Liver (tissue), 9 donors: Measurements from ENCODE around the gene HHAT. TPM values are rescaled to one million over a fixed set of nuclear protein-coding genes. Genes with fewer than 3 reads are reported as not detected.

Source experiments
- DNase-seq: peaks from one replicate; pipeline ENCODE4 v3.0.0-alpha.2; 2017; ENCODE audit warnings: low spot score
- H3K27ac ChIP-seq, 2 donors: one replicate each; pipeline ENCODE4 v1.7.0; 2013; ENCODE audit warnings: inconsistent platforms in 2 of 2, low read length in 2 of 2, control low read depth in 1 of 2, low read depth in 1 of 2, mild to moderate bottlenecking in 1 of 2
- H3K27me3 ChIP-seq, 4 donors: one replicate each; pipeline versions ENCODE4 v1.6.1 to v1.7.0; 2013; ENCODE audit warnings: low read length in 3 of 4, inconsistent platforms in 1 of 4, mild to moderate bottlenecking in 1 of 4, moderate library complexity in 1 of 4; ENCODE audit not compliant: control insufficient read depth in 4 of 4, insufficient read depth in 4 of 4
- H3K36me3 ChIP-seq, 4 donors: one replicate each; pipeline versions ENCODE4 v1.6.1 to v1.7.0; 2013; ENCODE audit warnings: low read length in 3 of 4, mild to moderate bottlenecking in 3 of 4, low read depth in 1 of 4, moderate library complexity in 1 of 4; ENCODE audit not compliant: control insufficient read depth in 4 of 4, insufficient read depth in 3 of 4
- H3K4me1 ChIP-seq, 4 donors: one replicate each; pipeline versions ENCODE4 v1.6.1 to v1.7.0; 2013; ENCODE audit warnings: low read length in 3 of 4, mild to moderate bottlenecking in 3 of 4, moderate library complexity in 1 of 4; ENCODE audit not compliant: control insufficient read depth in 4 of 4, insufficient read depth in 4 of 4
- H3K4me3 ChIP-seq, 3 donors: one replicate each; pipeline versions ENCODE4 v1.6.1 to v1.7.0; 2013; ENCODE audit warnings: low read length in 3 of 3, control low read depth in 1 of 3, low read depth in 1 of 3, mild to moderate bottlenecking in 1 of 3
- H3K9ac ChIP-seq, 2 donors: one replicate each; pipeline ENCODE4 v1.7.0; 2013; ENCODE audit warnings: low read length in 2 of 2, mild to moderate bottlenecking in 2 of 2, moderate library complexity in 2 of 2, control low read depth in 1 of 2, low read depth in 1 of 2
- H3K9me3 ChIP-seq, 4 donors: one replicate each; pipeline versions ENCODE4 v1.6.1 to v1.7.0; 2013; ENCODE audit warnings: low read length in 3 of 4; ENCODE audit not compliant: control insufficient read depth in 4 of 4
- ATF3 ChIP-seq: IDR thresholded peaks from 2 replicates; pipeline ENCODE4 v1.6.1; 2016; ENCODE audit warnings: antibody characterized with exemption
- CTCF ChIP-seq: fragments of 150-350 bp; IDR thresholded peaks from 2 replicates; pipeline ENCODE4 v1.5.1; 2017; ENCODE audit warnings: improper control_type of control experiment, low read depth, low read length; ENCODE audit not compliant: missing input control
- EGR1 ChIP-seq, 2 donors: IDR thresholded peaks; 2 replicates each; pipeline ENCODE4 v1.6.1; 2016 to 2018; ENCODE audit warnings: antibody characterized with exemption in 2 of 2, low read depth in 2 of 2
- FOXA1 ChIP-seq: IDR thresholded peaks from 2 replicates; pipeline ENCODE4 v1.6.1; 2016; ENCODE audit warnings: antibody characterized with exemption
- FOXA2 ChIP-seq: IDR thresholded peaks from 2 replicates; pipeline ENCODE4 v1.6.1; 2016; ENCODE audit warnings: antibody characterized with exemption
- GABPA ChIP-seq, 2 donors: IDR thresholded peaks in 1 of 2; conservative IDR thresholded peaks in 1 of 2; 2 replicates each; pipeline ENCODE4 v1.6.1; 2016; ENCODE audit warnings: antibody characterized with exemption in 2 of 2, mild to moderate bottlenecking in 1 of 2, moderate library complexity in 1 of 2
- HNF4A ChIP-seq, 2 donors: conservative IDR thresholded peaks; 2 replicates each; pipeline ENCODE4 v1.6.1; 2016; ENCODE audit warnings: antibody characterized with exemption in 2 of 2, mild to moderate bottlenecking in 2 of 2
- HNF4G ChIP-seq: IDR thresholded peaks from 2 replicates; pipeline ENCODE4 v1.6.1; 2016; ENCODE audit warnings: antibody characterized with exemption
- JUND ChIP-seq, 2 donors: IDR thresholded peaks; 2 replicates each; pipeline ENCODE4 v1.6.1; 2016; ENCODE audit warnings: antibody characterized with exemption in 2 of 2
- MAX ChIP-seq: IDR thresholded peaks from 2 replicates; pipeline ENCODE4 v1.6.1; 2016; ENCODE audit warnings: antibody characterized with exemption
- NR2F2 ChIP-seq: IDR thresholded peaks from 2 replicates; pipeline ENCODE4 v1.6.1; 2016; ENCODE audit warnings: antibody characterized with exemption
- RAD21 ChIP-seq, 2 donors: IDR thresholded peaks; 2 replicates each; pipeline ENCODE4 v1.6.1; 2016; ENCODE audit warnings: antibody characterized with exemption in 2 of 2, mild to moderate bottlenecking in 2 of 2
- REST ChIP-seq: IDR thresholded peaks from 2 replicates; pipeline ENCODE4 v1.6.1; 2016; ENCODE audit warnings: antibody characterized with exemption, mild to moderate bottlenecking
- RXRA ChIP-seq, 2 donors: IDR thresholded peaks; 2 replicates each; pipeline ENCODE4 v1.6.1; 2017 to 2018; ENCODE audit warnings: antibody characterized with exemption in 2 of 2, mild to moderate bottlenecking in 1 of 2
- SP1 ChIP-seq: IDR thresholded peaks from 2 replicates; pipeline ENCODE4 v1.6.1; 2018; ENCODE audit warnings: antibody characterized with exemption, mild to moderate bottlenecking
- TAF1 ChIP-seq: conservative IDR thresholded peaks from 2 replicates; pipeline ENCODE4 v1.6.1; 2016; ENCODE audit warnings: antibody characterized with exemption, mild to moderate bottlenecking
- YY1 ChIP-seq: IDR thresholded peaks from 2 replicates; pipeline ENCODE4 v1.6.1; 2016; ENCODE audit warnings: antibody characterized with exemption, mild to moderate bottlenecking
- WGBS: extraction: QIAGEN DNeasy Blood & Tissue Kit; methylation state at CpG from one replicate; pipeline ENCODE4 v1.1.7; 2013; 5-methylcytosine and 5-hydroxymethylcytosine counted together
- polyA plus RNA-seq, 2 donors: library from polyadenylated mRNA; stranded (reverse) in 1 of 2; unstranded in 1 of 2; fragments of 200-250 nt in 1 of 2; fragments of >200 nt in 1 of 2; fragmentation: Nextera tagmentation in 1 of 2; extraction: Ambion mirVana in 1 of 2; gene quantifications; one replicate each; pipeline versions ENCODE4 v1.2.1 to v1.2.3, GENCODE V29; 2013 to 2015
- total RNA-seq, 2 donors: library from RNA; depleted of rRNA; stranded (reverse); fragments of >200 nt; gene quantifications; one replicate each; pipeline ENCODE4 v1.2.3, GENCODE V29; 2014
- TF ChIP-seq, protein P1 (sequence below): IDR thresholded peaks from 2 replicates; pipeline ENCODE4 v1.6.1; 2016; ENCODE audit warnings: antibody characterized with exemption
- donor health status: healthy.
- donor health status: healthy.
- donor health status: healthy.
- donor health status: healthy.
- donor health status: healthy.

HHAT gene
- total and polyA plus RNA-seq, 4 donors = 1.3 to 2.2 (median 1.6) TPM

DNA sequence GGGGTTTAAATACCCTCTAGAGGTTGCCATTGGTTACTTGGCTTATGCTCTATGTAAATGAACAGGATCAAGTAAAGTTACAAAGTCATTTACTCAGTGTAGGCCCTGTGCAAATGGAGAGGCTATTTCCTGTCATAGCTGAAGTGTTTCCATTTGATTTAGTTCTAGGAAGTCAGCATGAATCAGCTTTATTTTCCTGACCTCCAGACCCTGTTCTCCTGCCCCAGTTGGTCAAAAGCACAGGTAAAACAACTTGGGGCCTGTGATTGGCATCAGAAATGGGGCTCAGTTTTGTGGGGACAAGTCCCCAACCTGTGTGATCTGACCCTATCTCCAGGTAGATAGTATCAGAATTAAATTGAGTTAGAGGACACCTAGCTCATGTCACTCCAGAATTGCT lies 239.9 kb downstream of the HHAT start:
- no peaks in the 10 kb centered on the region for H3K36me3 ChIP-seq

GRCh38 chr1:210570116-210570515 lies 241.4 kb downstream of the HHAT start:
- Histone ChIP-seq H3K4me3 (no peak overlapping the region), H3K4me1 (no peaks in the 10 kb centered on the region), H3K9ac (no peak overlapping the region), H3K36me3 (no peaks in the 10 kb centered on the region), H3K27ac (no peak overlapping the region), H3K9me3 (no peaks in the 10 kb centered on the region), H3K27me3 (no peaks in the 10 kb centered on the region)
- 89% methylated on average over 2 of the region's 2 CpGs for WGBS
- no peak for DNase-seq
- TF ChIP-seq YY1 (no peak), CTCF (no peak), FOXA1 (no peak), RXRA (IDR thresholded peaks at IDR 0.05) (no peak), MAX (no peak), HNF4G (no peak), JUND (IDR thresholded peaks at IDR 0.05) (no peak), SP1 (no peak), HNF4A (conservative IDR thresholded peaks at IDR 0.05) (no peak), GABPA (IDR thresholded peaks at IDR 0.05 in 1 of 2, conservative IDR thresholded peaks at IDR 0.05 in 1 of 2) (no peak), NR2F2 (no peak), FOXA2 (no peak), TAF1 (no peak), EGR1 (IDR thresholded peaks at IDR 0.05; ENCODE audit: low read depth in 2 of 2) (no peak), RAD21 (IDR thresholded peaks at IDR 0.05) (no peak), REST (no peak), ATF3 (no peak)
- TF ChIP-seq, protein P1, sequence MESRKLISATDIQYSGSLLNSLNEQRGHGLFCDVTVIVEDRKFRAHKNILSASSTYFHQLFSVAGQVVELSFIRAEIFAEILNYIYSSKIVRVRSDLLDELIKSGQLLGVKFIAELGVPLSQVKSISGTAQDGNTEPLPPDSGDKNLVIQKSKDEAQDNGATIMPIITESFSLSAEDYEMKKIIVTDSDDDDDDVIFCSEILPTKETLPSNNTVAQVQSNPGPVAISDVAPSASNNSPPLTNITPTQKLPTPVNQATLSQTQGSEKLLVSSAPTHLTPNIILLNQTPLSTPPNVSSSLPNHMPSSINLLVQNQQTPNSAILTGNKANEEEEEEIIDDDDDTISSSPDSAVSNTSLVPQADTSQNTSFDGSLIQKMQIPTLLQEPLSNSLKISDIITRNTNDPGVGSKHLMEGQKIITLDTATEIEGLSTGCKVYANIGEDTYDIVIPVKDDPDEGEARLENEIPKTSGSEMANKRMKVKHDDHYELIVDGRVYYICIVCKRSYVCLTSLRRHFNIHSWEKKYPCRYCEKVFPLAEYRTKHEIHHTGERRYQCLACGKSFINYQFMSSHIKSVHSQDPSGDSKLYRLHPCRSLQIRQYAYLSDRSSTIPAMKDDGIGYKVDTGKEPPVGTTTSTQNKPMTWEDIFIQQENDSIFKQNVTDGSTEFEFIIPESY = no peak

More for the DNA sequence above, 239.9 kb downstream of the HHAT start:
- Histone ChIP-seq H3K4me3 (no peak overlapping the region), H3K27me3 (no peaks in the 10 kb centered on the region), H3K27ac (no peak overlapping the region), H3K9me3 (no peaks in the 10 kb centered on the region), H3K9ac (no peak overlapping the region), H3K4me1 (no peaks in the 10 kb centered on the region)
- TF ChIP-seq FOXA1 (no peak), ATF3 (no peak), NR2F2 (no peak), MAX (no peak), RXRA (IDR thresholded peaks at IDR 0.05) (no peak)
- no peak for DNase-seq
